Mesendoderm (in vitro differentiated cells): ENCODE results near the gene GIMAP2. TPM values are rescaled to one million over a fixed set of nuclear protein-coding genes. Genes with fewer than 3 reads are reported as not detected.

Experiments
- DNase-seq: peaks from one replicate; pipeline ENCODE4 v3.0.0; 2013
- H2AK5ac ChIP-seq: 2 replicates; pipeline ENCODE4 v1.6.1; 2013; ENCODE audit warnings: low read length, inconsistent platforms
- H2BK120ac ChIP-seq: 2 replicates; pipeline ENCODE4 v1.6.1; 2013; ENCODE audit warnings: low read depth, mild to moderate bottlenecking, low read length, moderate library complexity, mixed read lengths
- H2BK15ac ChIP-seq: replicated peaks from 2 replicates; pipeline ENCODE4 v1.6.1; 2013; ENCODE audit warnings: low read depth, mild to moderate bottlenecking, moderate library complexity
- H2BK5ac ChIP-seq: 2 replicates; pipeline ENCODE4 v1.6.1; 2013; ENCODE audit warnings: low read length, inconsistent platforms
- H3K18ac ChIP-seq: 2 replicates; pipeline ENCODE4 v1.6.1; 2013; ENCODE audit warnings: mild to moderate bottlenecking, low read length, mixed read lengths
- H3K23ac ChIP-seq: one replicate; pipeline ENCODE4 v1.6.1; 2013; ENCODE audit warnings: low read length
- H3K27ac ChIP-seq: 2 replicates; pipeline ENCODE4 v1.5.1; 2013; ENCODE audit warnings: low read depth, mild to moderate bottlenecking, inconsistent platforms, low read length, moderate library complexity
- H3K27me3 ChIP-seq: 2 replicates; pipeline ENCODE4 v1.6.1; 2013; ENCODE audit warnings: low read length, control low read depth, mild to moderate bottlenecking, inconsistent platforms; ENCODE audit not compliant: insufficient read depth, poor library complexity
- H3K36me3 ChIP-seq: 2 replicates; pipeline ENCODE4 v1.6.1; 2013; ENCODE audit warnings: low read length, inconsistent platforms; ENCODE audit not compliant: control insufficient read depth, insufficient read depth
- H3K4ac ChIP-seq: one replicate; pipeline ENCODE4 v1.6.1; 2013; ENCODE audit warnings: low read depth, mild to moderate bottlenecking, low read length, moderate library complexity
- H3K4me1 ChIP-seq: 2 replicates; pipeline ENCODE4 v1.6.1; 2013; ENCODE audit warnings: low read depth, low read length, inconsistent platforms; ENCODE audit not compliant: control insufficient read depth
- H3K4me2 ChIP-seq: 2 replicates; pipeline ENCODE4 v1.6.1; 2013; ENCODE audit warnings: low read length
- H3K4me3 ChIP-seq: 2 replicates; pipeline ENCODE4 v1.5.1; 2013; ENCODE audit warnings: mild to moderate bottlenecking, low read length
- H3K56ac ChIP-seq: one replicate; pipeline ENCODE4 v1.6.1; 2013; ENCODE audit warnings: low read length
- H3K79me1 ChIP-seq: 2 replicates; pipeline ENCODE4 v1.6.1; 2013; ENCODE audit warnings: low read length, inconsistent platforms
- H3K79me2 ChIP-seq: 2 replicates; pipeline ENCODE4 v1.6.1; 2013; ENCODE audit warnings: mild to moderate bottlenecking, low read length; ENCODE audit not compliant: control insufficient read depth, insufficient read depth
- H3K9ac ChIP-seq: 2 replicates; pipeline ENCODE4 v1.6.1; 2013; ENCODE audit warnings: low read length, inconsistent platforms
- H4K5ac ChIP-seq: one replicate; pipeline ENCODE4 v1.6.1; 2013; ENCODE audit warnings: low read length
- H4K8ac ChIP-seq: one replicate; pipeline ENCODE4 v1.6.1; 2013; ENCODE audit warnings: low read depth, mild to moderate bottlenecking, control low read depth, low read length, moderate library complexity
- WGBS: extraction: QIAGEN DNeasy Blood & Tissue Kit; methylation state at CpG from one replicate; pipeline ENCODE4 v1.1.7; 2013; ENCODE audit warnings: low lambda C conversion rate, missing lambda C conversion rate; ENCODE audit not compliant: insufficient coverage; ENCODE audit errors: extremely low coverage; 5-methylcytosine and 5-hydroxymethylcytosine counted together
- polyA plus RNA-seq, 2 experiments: library from polyadenylated mRNA; stranded (reverse); fragments of 200-250 nt; gene quantifications; one replicate each; pipeline ENCODE4 v1.2.3, GENCODE V29; 2013

Gene GIMAP2
- polyA plus RNA-seq (2013, experiment 1 of 2): not detected
- not detected for polyA plus RNA-seq (2013, experiment 2 of 2)

- Histone ChIP-seq H3K27me3 (no peaks in the 10 kb centered on the region), H3K79me1 (no peaks in the 10 kb centered on the region), H2BK120ac (no peak within 1 kb of the TSS), H2BK15ac (no peak within 1 kb of the TSS), H2BK5ac (no peak within 1 kb of the TSS), H3K4me2 (no peak within 1 kb of the TSS), H2AK5ac (no peak within 1 kb of the TSS), H3K18ac (no peak within 1 kb of the TSS), H4K8ac (no peak within 1 kb of the TSS), H3K23ac (no peak within 1 kb of the TSS), H3K27ac (no peak within 1 kb of the TSS), H3K9ac (no peak within 1 kb of the TSS), H3K79me2 (no peaks in the 10 kb centered on the region), H3K4me1 (no peaks in the 10 kb centered on the region), H3K4me3 (no peak within 1 kb of the TSS), H3K36me3 (no peaks in the 10 kb centered on the region), H3K4ac (no peak within 1 kb of the TSS), H4K5ac (no peak within 1 kb of the TSS), H3K56ac (no peak within 1 kb of the TSS)
- no peak for DNase-seq
- no CpG with 5 or more reads among the region's 6 CpGs for WGBS
These were observed at the start of gene GIMAP2 for GRCh38 chr7:150685219-150686029. TSS of gene GIMAP2 (plus strand) at chr7:150685706. CDS start at chr7:150687060, 1,354 bp downstream.

GRCh38 chr7:150641854-150642253 lies 43.7 kb upstream of the GIMAP2 start:
- Histone ChIP-seq H3K27ac (no peak overlapping the region), H2BK120ac (no peak overlapping the region), H3K4me3 (no peak overlapping the region), H3K23ac (no peak overlapping the region), H2BK15ac (no peak overlapping the region), H3K36me3 (no peaks in the 10 kb centered on the region), H3K9ac (no peak overlapping the region), H3K27me3 (no peaks in the 10 kb centered on the region), H2AK5ac (no peak overlapping the region), H3K4me2 (no peak overlapping the region), H3K56ac (no peak overlapping the region), H3K4ac (no peak overlapping the region), H4K5ac (no peak overlapping the region), H3K79me2 (no peaks in the 10 kb centered on the region), H2BK5ac (no peak overlapping the region), H3K4me1 (no peaks in the 10 kb centered on the region), H3K79me1 (no peaks in the 10 kb centered on the region), H3K18ac (no peak overlapping the region), H4K8ac (no peak overlapping the region)
- no peak for DNase-seq

GRCh38 chr7:150642926-150643325 lies 42.6 kb upstream of the GIMAP2 start:
- H4K5ac ChIP-seq: no peak overlapping the region
- H3K56ac ChIP-seq: no peak overlapping the region
- no peak overlapping the region for H3K23ac ChIP-seq
- no peak overlapping the region for H3K4me2 ChIP-seq
- no peak overlapping the region for H2AK5ac ChIP-seq
- no peak overlapping the region for H3K4me3 ChIP-seq
- H3K79me1 ChIP-seq: no peaks in the 10 kb centered on the region
- H2BK120ac ChIP-seq: no peak overlapping the region
- H4K8ac ChIP-seq: no peak overlapping the region
- WGBS: no CpG with 5 or more reads among the region's 5 CpGs
- no peak overlapping the region for H3K27ac ChIP-seq
- H2BK15ac ChIP-seq: no peak overlapping the region
- no peak overlapping the region for H2BK5ac ChIP-seq
- H3K36me3 ChIP-seq: no peaks in the 10 kb centered on the region
- H3K18ac ChIP-seq: no peak overlapping the region
- no peaks in the 10 kb centered on the region for H3K27me3 ChIP-seq
- DNase-seq: no peak
- H3K79me2 ChIP-seq: no peaks in the 10 kb centered on the region
- H3K4me1 ChIP-seq: no peaks in the 10 kb centered on the region
- H3K9ac ChIP-seq: no peak overlapping the region
- no peak overlapping the region for H3K4ac ChIP-seq

DNA sequence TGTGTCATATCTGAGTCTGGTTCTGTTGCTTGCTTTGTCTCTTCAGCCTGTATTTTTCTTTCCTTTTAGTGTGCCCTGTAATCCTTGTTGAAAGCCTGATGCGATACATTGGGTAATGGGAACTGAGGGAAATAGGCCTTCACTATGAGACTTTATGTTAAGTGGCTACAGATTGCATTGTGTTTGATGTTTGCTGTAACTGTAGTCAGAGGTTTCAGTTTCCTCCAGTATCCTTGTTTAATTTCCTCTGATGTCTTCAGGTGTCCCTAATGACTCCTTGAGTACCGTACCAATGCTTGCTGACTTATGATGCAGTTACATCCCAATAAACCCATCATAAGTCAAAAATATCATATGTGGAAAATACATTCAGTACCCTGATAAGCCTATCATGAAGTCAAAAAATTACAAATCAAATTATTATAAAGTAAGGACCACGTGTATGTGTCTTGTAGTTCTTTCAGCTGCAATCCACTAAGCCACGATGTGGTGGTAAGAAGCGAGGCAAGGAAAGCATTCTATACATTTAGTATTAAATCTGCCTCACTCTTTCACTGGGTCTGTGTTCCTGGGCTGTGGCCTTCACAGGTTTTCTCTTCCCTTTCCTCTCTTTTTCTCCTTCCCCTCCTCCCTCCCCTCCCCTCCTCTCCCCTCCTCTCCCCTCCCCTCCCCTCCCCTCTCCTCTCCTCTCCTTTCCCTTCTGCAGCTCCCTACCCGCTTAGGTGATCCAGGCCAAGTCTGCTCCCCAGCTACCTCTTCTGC lies 40.1 kb upstream of the GIMAP2 start:
- Histone ChIP-seq H2BK5ac (no peak overlapping the region), H3K79me1 (no peaks in the 10 kb centered on the region), H3K36me3 (no peaks in the 10 kb centered on the region), H3K4ac (no peak overlapping the region), H2BK15ac (no peak overlapping the region), H3K18ac (no peak overlapping the region), H3K4me3 (no peak overlapping the region), H3K4me2 (no peak overlapping the region), H2BK120ac (no peak overlapping the region), H3K23ac (no peak overlapping the region), H3K27ac (no peak overlapping the region), H4K8ac (no peak overlapping the region), H4K5ac (no peak overlapping the region), H2AK5ac (no peak overlapping the region), H3K56ac (no peak overlapping the region), H3K27me3 (no peaks in the 10 kb centered on the region), H3K4me1 (no peaks in the 10 kb centered on the region), H3K9ac (no peak overlapping the region), H3K79me2 (no peaks in the 10 kb centered on the region)
- no CpG with 5 or more reads among the region's 6 CpGs for WGBS
- DNase-seq: no peak

DNA sequence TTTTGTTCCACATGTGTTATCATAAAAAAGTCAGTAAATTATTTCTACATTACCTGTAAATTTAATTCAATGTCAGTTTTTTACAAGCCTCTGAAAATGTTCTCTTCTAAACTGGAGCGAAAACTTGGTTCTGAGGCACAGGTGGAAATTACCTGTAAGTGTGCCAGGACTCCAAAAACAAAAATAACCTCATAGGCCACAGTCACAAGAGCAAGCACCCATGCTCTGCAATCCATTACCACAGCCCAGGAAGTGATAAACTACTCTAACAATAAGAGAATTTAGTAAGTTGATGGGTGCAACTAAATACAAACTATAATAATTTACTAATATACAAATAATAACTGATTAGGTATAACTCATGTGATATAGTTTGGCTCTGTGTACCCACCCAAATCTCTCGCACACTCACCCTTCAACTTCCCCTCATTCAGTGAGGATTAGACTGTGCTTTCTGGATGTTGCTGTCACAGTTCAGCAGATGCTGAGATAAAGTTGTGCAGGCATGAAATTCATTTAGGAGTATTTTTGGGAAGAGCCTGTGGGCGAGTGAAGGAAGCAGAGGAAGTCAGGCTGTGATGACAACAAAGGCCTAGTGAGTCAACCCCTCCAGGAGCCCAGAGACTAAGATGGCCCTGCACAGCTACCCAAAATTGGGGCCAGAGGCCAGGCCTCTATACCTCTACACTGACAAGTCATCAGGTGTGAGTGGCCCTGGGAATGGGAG lies 37.0 kb upstream of the GIMAP2 start:
- no peaks in the 10 kb centered on the region for H3K79me1 ChIP-seq
- no peak overlapping the region for H2BK120ac ChIP-seq
- H3K18ac ChIP-seq: no peak overlapping the region
- no peaks in the 10 kb centered on the region for H3K4me1 ChIP-seq
- H3K23ac ChIP-seq: no peak overlapping the region
- no peak overlapping the region for H2BK5ac ChIP-seq
- no peak overlapping the region for H3K9ac ChIP-seq
- no peak overlapping the region for H3K4me2 ChIP-seq
- H4K5ac ChIP-seq: no peak overlapping the region
- H3K36me3 ChIP-seq: no peaks in the 10 kb centered on the region
- H3K4me3 ChIP-seq: no peak overlapping the region
- no peak overlapping the region for H2AK5ac ChIP-seq
- no peak overlapping the region for H3K56ac ChIP-seq
- H4K8ac ChIP-seq: no peak overlapping the region
- WGBS: no CpG with 5 or more reads among the region's 3 CpGs
- H3K79me2 ChIP-seq: no peaks in the 10 kb centered on the region
- H2BK15ac ChIP-seq: no peak overlapping the region
- H3K27me3 ChIP-seq: no peaks in the 10 kb centered on the region
- no peak overlapping the region for H3K4ac ChIP-seq
- no peak for DNase-seq
- no peak overlapping the region for H3K27ac ChIP-seq
